ENCODE data around the gene CCL26. TPM values are rescaled to one million over a fixed set of nuclear protein-coding genes. Genes with fewer than 3 reads are reported as not detected.
"Not testable (repeated sequence)": the region's sequence is repeated elsewhere in the genome, so short reads cannot be mapped to it uniquely, and the experiment has no call there.

The CCL26 gene
- total RNA-seq, 4 donors from 2014 or later, result not detected

GRCh38 chr7:75722373-75722772, 49.6 kb downstream of the CCL26 start:
- 41 to 64% methylated on average over 4 of the region's 4 CpGs for WGBS, 2 donors
- DNase-seq, result no peak

GRCh38 chr7:75721922-75722321, 50.1 kb downstream of the CCL26 start:
- H3K4me1 ChIP-seq, result peaks cover 0 to 16% (median 0%) of the 10 kb centered on the region in 3 donors
- H3K27ac ChIP-seq; H3K27me3 ChIP-seq; H3K4me3 ChIP-seq; DNase-seq; intact Hi-C loops (cut with DNase I); H3K36me3 ChIP-seq; H3K9me3 ChIP-seq: not testable (repeated sequence)
- WGBS, 2 donors, result 78 to 84% methylated on average over 5 to 9 of the region's 9 CpGs

More at GRCh38 chr7:75722373-75722772, 49.6 kb downstream of the CCL26 start:
- H3K4me1 ChIP-seq, result peaks cover 0 to 21% (median 4%) of the 10 kb centered on the region in 3 donors
- H3K27me3 ChIP-seq, result no peaks in the 10 kb centered on the region
- intact Hi-C loops (cut with DNase I), result no loop called here
- no peak overlapping the region for H3K4me3 ChIP-seq
- H3K36me3 ChIP-seq, result no peaks in the 10 kb centered on the region
- TF ChIP-seq POLR2A (IDR thresholded peaks at IDR 0.05), result no peak
- TF ChIP-seq CTCF (IDR thresholded peaks at IDR 0.05), result no peak
- H3K9me3 ChIP-seq, result no peaks in the 10 kb centered on the region
- no peak overlapping the region for H3K27ac ChIP-seq

GRCh38 chr7:75721426-75721825, 50.6 kb downstream of the CCL26 start:
- H3K9me3 ChIP-seq, result no peaks in the 10 kb centered on the region
- H3K27ac ChIP-seq, result no peak overlapping the region
- H3K27me3 ChIP-seq, result no peaks in the 10 kb centered on the region
- intact Hi-C loops (cut with DNase I), result no loop called here
- peaks cover 0 to 16% (median 0%) of the 10 kb centered on the region in 3 donors for H3K4me1 ChIP-seq
- DNase-seq, result no peak
- TF ChIP-seq CTCF (IDR thresholded peaks at IDR 0.05) (no peak), POLR2A (IDR thresholded peaks at IDR 0.05) (no peak)
- no peak overlapping the region for H3K4me3 ChIP-seq
- no peaks in the 10 kb centered on the region for H3K36me3 ChIP-seq
- 84 to 85% methylated on average over 2 of the region's 2 CpGs for WGBS, 2 donors

- Histone ChIP-seq H3K36me3 (no peaks in the 10 kb centered on the region), H3K4me1 (peaks cover 0 to 16% (median 0%) of the 10 kb centered on the region in 3 donors), H3K27ac (no peak overlapping the region), H3K4me3 (no peak overlapping the region), H3K27me3 (no peaks in the 10 kb centered on the region), H3K9me3 (no peaks in the 10 kb centered on the region)
- no peak for DNase-seq
- TF ChIP-seq POLR2A (IDR thresholded peaks at IDR 0.05) (no peak), CTCF (IDR thresholded peaks at IDR 0.05) (no peak)
- 95 to 96% methylated on average over 5 of the region's 5 CpGs for WGBS, 2 donors
- intact Hi-C loops (cut with DNase I), result no loop called here
Measured at GRCh38 chr7:75719626-75720025, 52.4 kb downstream of the CCL26 start.

Other genes starting within 250 kb of the CCL26 start
- gene HIP1, start 33.3 kb downstream of the CCL26 start, total RNA-seq, result 1 to 10 TPM; 3.2 to 9.5 (median 6.4) TPM
- 1 to 10 TPM in 3 of 4 donors, not detected in 1; 2.2 to 3.9 (median 2.9) TPM for gene CCL24, start 41.6 kb upstream of the CCL26 start, total RNA-seq
- 10 to 100 TPM; 27.0 to 38.2 (median 33.5) TPM for gene RHBDD2, start 106.8 kb upstream of the CCL26 start, total RNA-seq
- gene POR, start 142.9 kb upstream of the CCL26 start, total RNA-seq, result 100 to 1,000 TPM in 1 of 4 donors, 10 to 100 TPM in 3; 71.0 to 116 (median 81.6) TPM
- gene TMEM120A, start 222.4 kb upstream of the CCL26 start, total RNA-seq, result 10 to 100 TPM; 14.4 to 53.9 (median 20.1) TPM

Data from esophagus squamous epithelium (tissue), 5 donors.